ENCODE measurements around the gene JAKMIP1.

DNA sequence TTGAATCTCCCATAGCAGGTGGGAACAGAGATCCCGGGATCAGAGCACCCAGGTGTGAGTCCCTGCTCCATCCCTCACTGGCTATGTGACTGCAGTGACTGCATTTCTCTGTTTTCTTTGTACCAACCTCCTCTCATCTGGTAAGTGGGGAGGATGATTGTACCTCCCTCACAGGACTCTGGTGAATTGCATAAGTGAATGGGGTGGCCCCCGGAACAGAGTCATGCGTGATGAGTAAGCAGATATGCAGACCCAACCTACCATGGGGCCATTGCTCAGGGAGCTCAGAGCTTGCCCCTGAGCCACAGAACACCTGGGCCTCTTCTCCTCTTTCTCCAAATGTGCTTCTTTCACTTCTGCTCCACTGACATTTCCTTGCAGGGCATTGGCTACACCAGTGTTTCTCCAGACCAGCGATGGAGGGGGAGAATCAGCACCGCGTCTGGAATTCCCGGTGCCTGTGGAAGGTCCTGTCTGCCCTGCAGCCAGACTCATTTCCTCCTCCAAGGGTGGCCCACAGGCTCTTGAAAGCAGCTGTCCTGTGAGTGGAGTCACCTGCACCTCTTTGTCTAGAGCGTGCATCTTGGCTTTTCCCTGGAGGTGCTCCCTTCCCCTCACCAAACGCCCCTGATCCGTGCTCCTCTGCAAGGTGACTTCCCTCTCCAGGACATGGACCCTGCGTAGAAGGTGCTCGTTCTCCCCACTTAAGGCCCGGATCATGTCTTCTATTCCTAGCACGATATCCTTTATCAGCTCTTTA, 212.1 kb downstream of the JAKMIP1 start:
- TF ChIP-seq EZH2phosphoT487 (IDR thresholded peaks at IDR 0.05; ENCODE audit: borderline replicate concordance) (no peak), FOSL1 (IDR thresholded peaks at IDR 0.05; ENCODE audit: low read depth) (no peak), EZH2 (IDR thresholded peaks at IDR 0.05) (no peak), TCF7L2 (IDR thresholded peaks at IDR 0.05; ENCODE audit: borderline replicate concordance, extremely low read depth, insufficient read depth, insufficient read length) (no peak), ELF1 (IDR thresholded peaks at IDR 0.05; ENCODE audit: borderline replicate concordance, low read depth) (no peak), POLR2A (IDR thresholded peaks at IDR 0.05; ENCODE audit: borderline replicate concordance, extremely low read depth, insufficient read depth, insufficient read length) (no peak)
- TF ChIP-seq, protein P1, sequence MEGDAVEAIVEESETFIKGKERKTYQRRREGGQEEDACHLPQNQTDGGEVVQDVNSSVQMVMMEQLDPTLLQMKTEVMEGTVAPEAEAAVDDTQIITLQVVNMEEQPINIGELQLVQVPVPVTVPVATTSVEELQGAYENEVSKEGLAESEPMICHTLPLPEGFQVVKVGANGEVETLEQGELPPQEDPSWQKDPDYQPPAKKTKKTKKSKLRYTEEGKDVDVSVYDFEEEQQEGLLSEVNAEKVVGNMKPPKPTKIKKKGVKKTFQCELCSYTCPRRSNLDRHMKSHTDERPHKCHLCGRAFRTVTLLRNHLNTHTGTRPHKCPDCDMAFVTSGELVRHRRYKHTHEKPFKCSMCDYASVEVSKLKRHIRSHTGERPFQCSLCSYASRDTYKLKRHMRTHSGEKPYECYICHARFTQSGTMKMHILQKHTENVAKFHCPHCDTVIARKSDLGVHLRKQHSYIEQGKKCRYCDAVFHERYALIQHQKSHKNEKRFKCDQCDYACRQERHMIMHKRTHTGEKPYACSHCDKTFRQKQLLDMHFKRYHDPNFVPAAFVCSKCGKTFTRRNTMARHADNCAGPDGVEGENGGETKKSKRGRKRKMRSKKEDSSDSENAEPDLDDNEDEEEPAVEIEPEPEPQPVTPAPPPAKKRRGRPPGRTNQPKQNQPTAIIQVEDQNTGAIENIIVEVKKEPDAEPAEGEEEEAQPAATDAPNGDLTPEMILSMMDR (IDR thresholded peaks at IDR 0.05 in 2 of 3, conservative IDR thresholded peaks at IDR 0.05 in 1 of 3; ENCODE audit: borderline replicate concordance in 1 of 3, insufficient read depth in 1 of 3, low read depth in 2 of 3, low read length in 2 of 3), result no peak
- TF ChIP-seq, protein P2, sequence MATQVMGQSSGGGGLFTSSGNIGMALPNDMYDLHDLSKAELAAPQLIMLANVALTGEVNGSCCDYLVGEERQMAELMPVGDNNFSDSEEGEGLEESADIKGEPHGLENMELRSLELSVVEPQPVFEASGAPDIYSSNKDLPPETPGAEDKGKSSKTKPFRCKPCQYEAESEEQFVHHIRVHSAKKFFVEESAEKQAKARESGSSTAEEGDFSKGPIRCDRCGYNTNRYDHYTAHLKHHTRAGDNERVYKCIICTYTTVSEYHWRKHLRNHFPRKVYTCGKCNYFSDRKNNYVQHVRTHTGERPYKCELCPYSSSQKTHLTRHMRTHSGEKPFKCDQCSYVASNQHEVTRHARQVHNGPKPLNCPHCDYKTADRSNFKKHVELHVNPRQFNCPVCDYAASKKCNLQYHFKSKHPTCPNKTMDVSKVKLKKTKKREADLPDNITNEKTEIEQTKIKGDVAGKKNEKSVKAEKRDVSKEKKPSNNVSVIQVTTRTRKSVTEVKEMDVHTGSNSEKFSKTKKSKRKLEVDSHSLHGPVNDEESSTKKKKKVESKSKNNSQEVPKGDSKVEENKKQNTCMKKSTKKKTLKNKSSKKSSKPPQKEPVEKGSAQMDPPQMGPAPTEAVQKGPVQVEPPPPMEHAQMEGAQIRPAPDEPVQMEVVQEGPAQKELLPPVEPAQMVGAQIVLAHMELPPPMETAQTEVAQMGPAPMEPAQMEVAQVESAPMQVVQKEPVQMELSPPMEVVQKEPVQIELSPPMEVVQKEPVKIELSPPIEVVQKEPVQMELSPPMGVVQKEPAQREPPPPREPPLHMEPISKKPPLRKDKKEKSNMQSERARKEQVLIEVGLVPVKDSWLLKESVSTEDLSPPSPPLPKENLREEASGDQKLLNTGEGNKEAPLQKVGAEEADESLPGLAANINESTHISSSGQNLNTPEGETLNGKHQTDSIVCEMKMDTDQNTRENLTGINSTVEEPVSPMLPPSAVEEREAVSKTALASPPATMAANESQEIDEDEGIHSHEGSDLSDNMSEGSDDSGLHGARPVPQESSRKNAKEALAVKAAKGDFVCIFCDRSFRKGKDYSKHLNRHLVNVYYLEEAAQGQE (IDR thresholded peaks at IDR 0.05; ENCODE audit: low read depth), result no peak
